SK-N-SH (cell line): ENCODE results near the gene GPRC5B. TPM values are rescaled to one million over a fixed set of nuclear protein-coding genes. Genes with fewer than 3 reads are reported as not detected.

Experiments used
- CTCF ChIA-PET: fragments of 300-600, 350-600 bp; formaldehyde crosslinking; extraction: SDS; loops from one replicate; lab custom pipeline; 2021; lab: Yijun Ruan, JAX
- POLR2A ChIA-PET: fragments of 350-600 bp; sonication (Branson Sonifier 250); formaldehyde crosslinking; extraction: SDS; loops from one replicate; lab custom pipeline; 2020; ENCODE audit warnings: antibody characterized with exemption, inconsistent platforms; lab: Yijun Ruan, JAX
- DNase-seq: peaks from one replicate; pipeline ENCODE4 v3.0.0; 2012
- H2AFZ ChIP-seq: fragments of 200-600 bp; sonication (generic); 2 replicates; pipeline ENCODE4 v1.8.1; 2016; ENCODE audit warnings: antibody characterized with exemption, mild to moderate bottlenecking, low read depth
- H3F3A ChIP-seq: fragments of 200-600 bp; sonication (generic); replicated peaks from 2 replicates; pipeline ENCODE3; 2016; ENCODE audit warnings: antibody characterized with exemption, mild to moderate bottlenecking; ENCODE audit not compliant: insufficient read depth
- H3K27ac ChIP-seq, 2 experiments: fragments of 200-500 bp in 1 of 2; fragments of 200-600 bp in 1 of 2; sonication (Bioruptor generic) in 1 of 2; sonication (generic), shearing (Covaris generic) in 1 of 2; 2 replicates each; pipeline versions ENCODE4 v1.5.1 to v1.6.1; 2014 to 2016; ENCODE audit warnings: low read depth in 2 of 2, inconsistent platforms in 1 of 2, low read length in 1 of 2, mild to moderate bottlenecking in 1 of 2, mixed read lengths in 1 of 2
- H3K27me3 ChIP-seq: fragments of 200-600 bp; sonication (generic), shearing (Covaris generic); 2 replicates; pipeline ENCODE4 v1.6.1; 2016; ENCODE audit warnings: mixed run types; ENCODE audit not compliant: insufficient read depth
- H3K36me3 ChIP-seq, 2 experiments: fragments of 200-500 bp in 1 of 2; fragments of 200-600 bp in 1 of 2; sonication (Bioruptor generic) in 1 of 2; sonication (generic) in 1 of 2; replicated peaks in 1 of 2; 2 replicates each; pipeline versions ENCODE3 to v1.5.1; 2014 to 2016; ENCODE audit warnings: low read length in 1 of 2, mild to moderate bottlenecking in 1 of 2; ENCODE audit not compliant: insufficient read depth in 2 of 2, control insufficient read depth in 1 of 2
- H3K4me1 ChIP-seq, 2 experiments: fragments of 200-500 bp in 1 of 2; fragments of 200-600 bp in 1 of 2; sonication (Bioruptor generic) in 1 of 2; sonication (generic), shearing (Covaris generic) in 1 of 2; 2 replicates each; pipeline versions ENCODE4 v1.5.1 to v1.6.1; 2014 to 2016; ENCODE audit warnings: low read depth in 1 of 2, low read length in 1 of 2, mixed run types in 1 of 2; ENCODE audit not compliant: insufficient read depth in 2 of 2, control insufficient read depth in 1 of 2
- H3K4me2 ChIP-seq: fragments of 200-600 bp; sonication (generic), shearing (Covaris generic); 2 replicates; pipeline ENCODE4 v1.6.1; 2017; ENCODE audit warnings: mixed run types
- H3K4me3 ChIP-seq, 2 experiments: fragments of 200-500 bp in 1 of 2; fragments of 200-600 bp in 1 of 2; sonication (Bioruptor generic) in 1 of 2; sonication (generic), shearing (Covaris generic) in 1 of 2; 2 replicates each; pipeline versions ENCODE4 v1.5.1 to v1.8.1; 2014 to 2016; ENCODE audit warnings: low read depth in 2 of 2, inconsistent platforms in 1 of 2, low read length in 1 of 2, mild to moderate bottlenecking in 1 of 2, mixed read lengths in 1 of 2, moderate library complexity in 1 of 2
- H3K79me2 ChIP-seq: fragments of 200-600 bp; sonication (generic); 2 replicates; pipeline ENCODE4 v1.8.1; 2017; ENCODE audit warnings: mild to moderate bottlenecking; ENCODE audit not compliant: insufficient read depth
- H3K9ac ChIP-seq: fragments of 200-600 bp; sonication (generic); 2 replicates; pipeline ENCODE4 v1.6.1; 2017; ENCODE audit warnings: mixed run types
- H3K9me2 ChIP-seq: fragments of 200-600 bp; sonication (generic); 2 replicates; pipeline ENCODE4 v1.6.1; 2017; ENCODE audit warnings: mixed run types
- H3K9me3 ChIP-seq: fragments of 200-600 bp; sonication (generic); 2 replicates; pipeline ENCODE4 v1.6.1; 2017; ENCODE audit warnings: mixed run types, mild to moderate bottlenecking, moderate library complexity
- H4K20me1 ChIP-seq: fragments of 200-600 bp; sonication (generic); 2 replicates; pipeline ENCODE4 v1.6.1; 2017; ENCODE audit warnings: mild to moderate bottlenecking, mixed run types; ENCODE audit not compliant: insufficient read depth
- CHD2 ChIP-seq: fragments of 150-350 bp; IDR thresholded peaks from 2 replicates; pipeline ENCODE4 v1.6.1; 2018; ENCODE audit warnings: low read length; ENCODE audit not compliant: partially characterized antibody
- ELF1 ChIP-seq: IDR thresholded peaks from 2 replicates; pipeline ENCODE4 v1.4.0; 2012
- EP300 ChIP-seq, 2 experiments: IDR thresholded peaks; 2 replicates each; pipeline versions ENCODE4 v1.4.0 to v1.6.1; 2012; ENCODE audit warnings: borderline replicate concordance in 1 of 2, low read depth in 1 of 2, low read length in 1 of 2
- EZH2phosphoT487 ChIP-seq: fragments of 200-600 bp; sonication (generic); IDR thresholded peaks from 2 replicates; pipeline ENCODE4 v1.6.1; 2017; ENCODE audit warnings: low read depth, mixed run types, mild to moderate bottlenecking, antibody characterized with exemption, moderate library complexity, borderline replicate concordance
- FOSL2 ChIP-seq: IDR thresholded peaks from 2 replicates; pipeline ENCODE4 v1.4.0; 2012; ENCODE audit warnings: low read depth, mild to moderate bottlenecking, moderate library complexity, borderline replicate concordance
- FOXM1 ChIP-seq: IDR thresholded peaks from 2 replicates; pipeline ENCODE4 v1.4.0; 2012; ENCODE audit warnings: low read depth, mild to moderate bottlenecking
- GABPA ChIP-seq: IDR thresholded peaks from 2 replicates; pipeline ENCODE4 v1.4.0; 2012; ENCODE audit warnings: low read depth, mild to moderate bottlenecking
- JUND ChIP-seq: IDR thresholded peaks from 2 replicates; pipeline ENCODE4 v1.4.0; 2012
- MEF2A ChIP-seq: IDR thresholded peaks from 2 replicates; pipeline ENCODE4 v1.4.0; 2012; ENCODE audit warnings: low read depth, borderline replicate concordance
- MXI1 ChIP-seq: IDR thresholded peaks from 2 replicates; pipeline ENCODE4 v1.6.1; 2012; ENCODE audit warnings: mild to moderate bottlenecking, low read depth, low read length, improper control_type of control experiment
- NRF1 ChIP-seq: IDR thresholded peaks from 2 replicates; pipeline ENCODE4 v1.6.1; 2012; ENCODE audit warnings: low read depth, mild to moderate bottlenecking, low read length
- RAD21 ChIP-seq: IDR thresholded peaks from 2 replicates; pipeline ENCODE4 v1.6.1; 2012; ENCODE audit warnings: mild to moderate bottlenecking, low read length
- RCOR1 ChIP-seq: fragments of 150-350 bp; IDR thresholded peaks from 2 replicates; pipeline ENCODE4 v1.6.1; 2017; ENCODE audit warnings: antibody characterized with exemption, low read length
- RXRA ChIP-seq: IDR thresholded peaks from 2 replicates; pipeline ENCODE4 v1.4.0; 2012; ENCODE audit warnings: low read depth, mild to moderate bottlenecking, borderline replicate concordance
- SIN3A ChIP-seq: IDR thresholded peaks from 2 replicates; pipeline ENCODE4 v1.6.1; 2012; ENCODE audit warnings: low read depth, mild to moderate bottlenecking, low read length, moderate library complexity, borderline replicate concordance
- SMC3 ChIP-seq: IDR thresholded peaks from 2 replicates; pipeline ENCODE4 v1.6.1; 2012; ENCODE audit warnings: low read depth, low read length, improper control_type of control experiment
- TAF1 ChIP-seq: IDR thresholded peaks from 2 replicates; pipeline ENCODE4 v1.6.1; 2012; ENCODE audit warnings: low read depth, mild to moderate bottlenecking, low read length, moderate library complexity, borderline replicate concordance
- TCF12 ChIP-seq: IDR thresholded peaks from 2 replicates; pipeline ENCODE4 v1.4.0; 2012
- TEAD4 ChIP-seq: IDR thresholded peaks from 2 replicates; pipeline ENCODE4 v1.4.0; 2012; ENCODE audit warnings: mild to moderate bottlenecking, borderline replicate concordance; ENCODE audit not compliant: insufficient read depth
- WGBS: methylation state at CpG from one replicate; pipeline ENCODE4 v1.1.6; 2017; ENCODE audit warnings: low lambda C conversion rate; 5-methylcytosine and 5-hydroxymethylcytosine counted together
- polyA plus RNA-seq, 3 experiments: library from polyadenylated mRNA; depleted of rRNA; stranded (reverse); fragments of >200 nt; gene quantifications; 2 replicates each; pipeline ENCODE4 v1.2.3, GENCODE V29; 2012
- TF ChIP-seq, protein P1 (sequence below): IDR thresholded peaks from 2 replicates; pipeline ENCODE4 v1.6.1; 2012; ENCODE audit warnings: mild to moderate bottlenecking, low read depth, low read length, moderate library complexity
- TF ChIP-seq, protein P2 (sequence below): fragments of 150-350 bp; IDR thresholded peaks from 2 replicates; pipeline ENCODE4 v1.6.1; 2016; ENCODE audit warnings: mild to moderate bottlenecking, low read depth, low read length
- TF ChIP-seq, protein P3 (sequence below): IDR thresholded peaks from 2 replicates; pipeline ENCODE4 v1.4.0; 2012; ENCODE audit warnings: low read depth, borderline replicate concordance
- TF ChIP-seq, protein P4 (sequence below): fragments of 200-600 bp; sonication (generic); IDR thresholded peaks from 2 replicates; pipeline ENCODE4 v1.6.1; 2017; ENCODE audit warnings: antibody characterized with exemption, mild to moderate bottlenecking, moderate library complexity
- TF ChIP-seq, protein P5 (sequence below): IDR thresholded peaks from 2 replicates; pipeline ENCODE4 v1.4.0; 2012; ENCODE audit warnings: low read depth

Gene GPRC5B
- polyA plus RNA-seq, 1 of the 3 experiments (the other 2 are of a cell fraction): 1.1 TPM

DNA sequence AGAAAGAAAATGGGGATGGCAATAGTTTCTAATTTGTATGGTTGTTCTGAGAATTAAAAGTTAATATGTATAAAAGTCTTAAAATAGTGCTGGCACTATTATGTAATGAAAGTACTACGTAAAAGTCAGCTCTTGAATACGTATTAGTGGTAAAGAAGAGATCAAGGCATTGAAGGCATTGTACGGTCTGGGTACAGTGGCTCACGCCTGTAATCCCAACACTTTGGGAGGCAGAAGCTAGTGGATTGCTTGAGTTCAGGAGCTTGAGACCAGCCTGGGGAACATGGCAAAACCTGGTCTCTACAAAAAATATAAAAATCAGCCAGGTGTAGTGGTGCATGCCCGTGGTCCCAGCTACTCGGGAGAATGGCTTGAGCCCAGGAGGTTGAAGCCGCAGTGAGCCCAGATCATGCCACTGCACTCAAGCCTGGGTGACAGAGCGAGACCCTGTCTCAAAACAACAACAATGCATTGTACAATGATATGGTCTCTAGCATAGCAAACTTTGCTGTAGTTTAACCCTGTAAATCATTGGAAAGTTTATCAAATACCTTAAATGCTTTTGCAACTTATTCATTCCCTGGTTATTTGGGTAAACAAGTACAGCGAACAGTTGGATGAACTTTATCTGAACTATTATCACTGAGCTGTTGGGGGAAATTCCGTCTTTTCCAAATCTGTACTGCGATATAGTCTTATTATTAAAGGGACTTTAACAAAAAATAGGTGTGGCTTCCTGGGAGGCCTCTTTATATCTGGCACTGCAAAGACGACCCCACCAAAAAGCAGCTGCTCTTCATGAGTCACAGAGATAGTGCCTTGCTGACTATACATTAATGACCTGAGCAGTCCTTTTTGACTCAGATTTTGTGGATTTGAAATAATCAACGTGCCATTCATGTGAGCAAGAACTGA is 73.6 kb downstream of the GPRC5B start:
- Histone ChIP-seq H2AFZ (no peak overlapping the region), H3K79me2 (no peaks in the 10 kb centered on the region), H3F3A (no peaks in the 10 kb centered on the region), H4K20me1 (no peaks in the 10 kb centered on the region), H3K4me1 (peaks cover 0 to 10% of the 10 kb centered on the region in 2 experiments; a peak in 1 of 4 replicates), H3K4me2 (0 out of 2 replicates have a peak overlapping the region, but pooled peaks have one; percentile 24), H3K9ac (no peak overlapping the region), H3K36me3 (no peaks in the 10 kb centered on the region), H3K9me3 (no peaks in the 10 kb centered on the region), H3K4me3 (no peak overlapping the region), H3K9me2 (no peaks in the 10 kb centered on the region), H3K27me3 (no peaks in the 10 kb centered on the region), H3K27ac (no peak overlapping the region)
- 50% methylated on average over 12 of the region's 13 CpGs for WGBS
- CTCF ChIA-PET: no interaction called here
- TF ChIP-seq GABPA (no peak), TCF12 (peak; percentile 28; the same call in 1 of the 2 replicates), MXI1 (no peak), RXRA (peak; percentile 69), RCOR1 (no peak), EP300 (IDR thresholded peaks at IDR 0.05; ENCODE audit: borderline replicate concordance in 1 of 2, low read depth in 1 of 2, low read length in 1 of 2) (0 out of 4 replicates have a peak, but pooled peaks of 1 of the 2 experiments have one; percentile 14), CHD2 (no peak), MEF2A (no peak), SIN3A (no peak), EZH2phosphoT487 (no peak), NRF1 (no peak), SMC3 (no peak), JUND (0 out of 2 replicates have a peak, but pooled peaks have one; percentile 17), TAF1 (no peak), ELF1 (no peak), RAD21 (no peak), TEAD4 (no peak), FOSL2 (no peak; the same call in 1 of the 2 replicates), FOXM1 (no peak)
- TF ChIP-seq, protein P1, sequence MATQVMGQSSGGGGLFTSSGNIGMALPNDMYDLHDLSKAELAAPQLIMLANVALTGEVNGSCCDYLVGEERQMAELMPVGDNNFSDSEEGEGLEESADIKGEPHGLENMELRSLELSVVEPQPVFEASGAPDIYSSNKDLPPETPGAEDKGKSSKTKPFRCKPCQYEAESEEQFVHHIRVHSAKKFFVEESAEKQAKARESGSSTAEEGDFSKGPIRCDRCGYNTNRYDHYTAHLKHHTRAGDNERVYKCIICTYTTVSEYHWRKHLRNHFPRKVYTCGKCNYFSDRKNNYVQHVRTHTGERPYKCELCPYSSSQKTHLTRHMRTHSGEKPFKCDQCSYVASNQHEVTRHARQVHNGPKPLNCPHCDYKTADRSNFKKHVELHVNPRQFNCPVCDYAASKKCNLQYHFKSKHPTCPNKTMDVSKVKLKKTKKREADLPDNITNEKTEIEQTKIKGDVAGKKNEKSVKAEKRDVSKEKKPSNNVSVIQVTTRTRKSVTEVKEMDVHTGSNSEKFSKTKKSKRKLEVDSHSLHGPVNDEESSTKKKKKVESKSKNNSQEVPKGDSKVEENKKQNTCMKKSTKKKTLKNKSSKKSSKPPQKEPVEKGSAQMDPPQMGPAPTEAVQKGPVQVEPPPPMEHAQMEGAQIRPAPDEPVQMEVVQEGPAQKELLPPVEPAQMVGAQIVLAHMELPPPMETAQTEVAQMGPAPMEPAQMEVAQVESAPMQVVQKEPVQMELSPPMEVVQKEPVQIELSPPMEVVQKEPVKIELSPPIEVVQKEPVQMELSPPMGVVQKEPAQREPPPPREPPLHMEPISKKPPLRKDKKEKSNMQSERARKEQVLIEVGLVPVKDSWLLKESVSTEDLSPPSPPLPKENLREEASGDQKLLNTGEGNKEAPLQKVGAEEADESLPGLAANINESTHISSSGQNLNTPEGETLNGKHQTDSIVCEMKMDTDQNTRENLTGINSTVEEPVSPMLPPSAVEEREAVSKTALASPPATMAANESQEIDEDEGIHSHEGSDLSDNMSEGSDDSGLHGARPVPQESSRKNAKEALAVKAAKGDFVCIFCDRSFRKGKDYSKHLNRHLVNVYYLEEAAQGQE: no peak
- TF ChIP-seq, protein P2, sequence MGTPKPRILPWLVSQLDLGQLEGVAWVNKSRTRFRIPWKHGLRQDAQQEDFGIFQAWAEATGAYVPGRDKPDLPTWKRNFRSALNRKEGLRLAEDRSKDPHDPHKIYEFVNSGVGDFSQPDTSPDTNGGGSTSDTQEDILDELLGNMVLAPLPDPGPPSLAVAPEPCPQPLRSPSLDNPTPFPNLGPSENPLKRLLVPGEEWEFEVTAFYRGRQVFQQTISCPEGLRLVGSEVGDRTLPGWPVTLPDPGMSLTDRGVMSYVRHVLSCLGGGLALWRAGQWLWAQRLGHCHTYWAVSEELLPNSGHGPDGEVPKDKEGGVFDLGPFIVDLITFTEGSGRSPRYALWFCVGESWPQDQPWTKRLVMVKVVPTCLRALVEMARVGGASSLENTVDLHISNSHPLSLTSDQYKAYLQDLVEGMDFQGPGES: no peak
- TF ChIP-seq, protein P3, sequence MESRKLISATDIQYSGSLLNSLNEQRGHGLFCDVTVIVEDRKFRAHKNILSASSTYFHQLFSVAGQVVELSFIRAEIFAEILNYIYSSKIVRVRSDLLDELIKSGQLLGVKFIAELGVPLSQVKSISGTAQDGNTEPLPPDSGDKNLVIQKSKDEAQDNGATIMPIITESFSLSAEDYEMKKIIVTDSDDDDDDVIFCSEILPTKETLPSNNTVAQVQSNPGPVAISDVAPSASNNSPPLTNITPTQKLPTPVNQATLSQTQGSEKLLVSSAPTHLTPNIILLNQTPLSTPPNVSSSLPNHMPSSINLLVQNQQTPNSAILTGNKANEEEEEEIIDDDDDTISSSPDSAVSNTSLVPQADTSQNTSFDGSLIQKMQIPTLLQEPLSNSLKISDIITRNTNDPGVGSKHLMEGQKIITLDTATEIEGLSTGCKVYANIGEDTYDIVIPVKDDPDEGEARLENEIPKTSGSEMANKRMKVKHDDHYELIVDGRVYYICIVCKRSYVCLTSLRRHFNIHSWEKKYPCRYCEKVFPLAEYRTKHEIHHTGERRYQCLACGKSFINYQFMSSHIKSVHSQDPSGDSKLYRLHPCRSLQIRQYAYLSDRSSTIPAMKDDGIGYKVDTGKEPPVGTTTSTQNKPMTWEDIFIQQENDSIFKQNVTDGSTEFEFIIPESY: no peak
- TF ChIP-seq, protein P4, sequence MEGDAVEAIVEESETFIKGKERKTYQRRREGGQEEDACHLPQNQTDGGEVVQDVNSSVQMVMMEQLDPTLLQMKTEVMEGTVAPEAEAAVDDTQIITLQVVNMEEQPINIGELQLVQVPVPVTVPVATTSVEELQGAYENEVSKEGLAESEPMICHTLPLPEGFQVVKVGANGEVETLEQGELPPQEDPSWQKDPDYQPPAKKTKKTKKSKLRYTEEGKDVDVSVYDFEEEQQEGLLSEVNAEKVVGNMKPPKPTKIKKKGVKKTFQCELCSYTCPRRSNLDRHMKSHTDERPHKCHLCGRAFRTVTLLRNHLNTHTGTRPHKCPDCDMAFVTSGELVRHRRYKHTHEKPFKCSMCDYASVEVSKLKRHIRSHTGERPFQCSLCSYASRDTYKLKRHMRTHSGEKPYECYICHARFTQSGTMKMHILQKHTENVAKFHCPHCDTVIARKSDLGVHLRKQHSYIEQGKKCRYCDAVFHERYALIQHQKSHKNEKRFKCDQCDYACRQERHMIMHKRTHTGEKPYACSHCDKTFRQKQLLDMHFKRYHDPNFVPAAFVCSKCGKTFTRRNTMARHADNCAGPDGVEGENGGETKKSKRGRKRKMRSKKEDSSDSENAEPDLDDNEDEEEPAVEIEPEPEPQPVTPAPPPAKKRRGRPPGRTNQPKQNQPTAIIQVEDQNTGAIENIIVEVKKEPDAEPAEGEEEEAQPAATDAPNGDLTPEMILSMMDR: no peak
- TF ChIP-seq, protein P5, sequence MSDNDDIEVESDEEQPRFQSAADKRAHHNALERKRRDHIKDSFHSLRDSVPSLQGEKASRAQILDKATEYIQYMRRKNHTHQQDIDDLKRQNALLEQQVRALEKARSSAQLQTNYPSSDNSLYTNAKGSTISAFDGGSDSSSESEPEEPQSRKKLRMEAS: no peak
- POLR2A ChIA-PET: no interaction called here
- DNase-seq: no peak
